NCI-H526 treated with DMSO at 0.1 percent for 48 hours (cell line): ENCODE measurements around the gene PLA2G4A.
"Not testable (repeated sequence)": the region's sequence is repeated elsewhere in the genome, so short reads cannot be mapped to it uniquely, and the experiment has no call there.

Experiments used
- DNase-seq: peaks from one replicate; lab custom pipeline; 2025; lab: John Stamatoyannopoulos, UW

Gene PLA2G4A

GRCh38 chr1:186875896-186876835 lies 47.4 kb downstream of the PLA2G4A start:
- DNase-seq = peak; percentile 65

GRCh38 chr1:186878356-186878755 lies 49.6 kb downstream of the PLA2G4A start:
- DNase-seq = no peak

DNA sequence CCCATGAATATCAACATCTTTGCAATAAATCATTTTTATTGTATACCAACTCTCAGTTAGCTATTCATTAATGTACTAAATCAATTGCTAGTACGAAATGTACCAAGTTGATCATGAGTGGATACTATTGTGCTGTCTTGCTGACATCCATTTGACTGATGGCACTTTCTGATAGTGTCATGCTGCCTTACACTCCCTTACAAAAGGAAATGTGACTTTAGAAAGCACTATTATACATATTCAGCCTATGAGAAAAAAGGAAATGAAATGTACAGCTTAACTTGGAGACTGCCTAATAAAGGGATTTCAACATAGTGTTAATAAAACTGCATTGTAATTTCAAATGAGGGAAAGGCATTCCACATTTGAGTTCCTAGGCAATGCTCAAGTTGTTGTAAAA lies 52.2 kb downstream of the PLA2G4A start:
- no peak for DNase-seq

GRCh38 chr1:186882372-186883134 lies 53.8 kb downstream of the PLA2G4A start:
- no peak for DNase-seq

DNA sequence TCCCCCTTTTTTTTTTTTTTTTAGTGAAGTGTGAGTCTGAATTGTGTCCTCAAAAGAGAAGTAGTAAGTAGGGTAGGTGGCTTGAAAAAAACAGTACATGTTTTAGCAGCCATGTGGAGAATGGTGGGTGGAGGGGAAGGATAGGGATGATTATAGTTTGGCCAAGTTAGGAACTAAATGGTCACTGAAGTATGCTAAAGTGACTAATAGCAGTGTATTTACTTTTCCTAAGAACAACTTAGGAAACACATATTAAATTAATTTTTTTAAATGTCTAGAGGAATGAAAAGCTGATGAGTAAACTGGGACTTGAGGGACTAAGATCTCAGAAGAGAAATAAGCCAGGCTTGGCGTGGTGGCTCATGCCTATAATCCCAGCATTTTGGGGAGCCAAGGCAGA lies 55.5 kb downstream of the PLA2G4A start:
- DNase-seq = no peak

DNA sequence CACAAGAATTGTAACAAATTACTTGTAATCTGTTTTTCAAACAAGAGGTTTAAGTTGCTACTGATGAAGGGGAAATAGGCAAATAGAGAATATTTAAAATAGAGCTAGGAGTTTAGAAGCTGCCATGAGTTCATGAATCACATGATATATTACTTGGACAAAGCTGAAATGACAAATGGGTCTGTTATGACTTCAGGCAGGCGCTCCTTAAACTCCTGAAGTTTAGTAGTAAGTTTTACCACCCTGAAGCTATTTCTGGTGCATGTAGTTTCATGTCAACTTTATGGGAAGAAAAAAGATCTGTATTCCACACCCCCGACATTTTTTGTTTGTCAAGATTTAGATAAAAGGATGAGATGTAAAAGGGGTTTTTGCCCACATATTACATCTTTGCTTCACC lies 58.5 kb downstream of the PLA2G4A start:
- DNase-seq = no peak

DNA sequence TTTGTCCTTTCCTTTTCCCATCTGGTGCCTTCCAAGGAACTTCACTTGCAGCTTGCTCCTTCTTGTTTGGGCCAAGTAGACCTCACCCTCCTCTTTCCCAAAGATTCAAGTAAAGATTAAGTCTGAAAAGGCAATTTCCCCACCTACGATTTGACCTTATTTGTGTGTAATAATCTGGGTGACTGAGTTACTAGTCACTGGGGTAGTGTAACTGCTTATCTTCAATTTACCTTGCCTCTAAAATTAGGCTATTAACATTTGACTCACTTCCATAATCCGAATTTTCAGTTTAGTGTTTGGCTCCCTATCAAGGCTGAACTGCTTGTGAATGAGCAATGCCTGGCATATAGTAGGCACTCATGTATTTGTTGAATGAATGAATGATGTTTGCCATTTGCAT lies 59.6 kb downstream of the PLA2G4A start:
- no peak for DNase-seq

DNA sequence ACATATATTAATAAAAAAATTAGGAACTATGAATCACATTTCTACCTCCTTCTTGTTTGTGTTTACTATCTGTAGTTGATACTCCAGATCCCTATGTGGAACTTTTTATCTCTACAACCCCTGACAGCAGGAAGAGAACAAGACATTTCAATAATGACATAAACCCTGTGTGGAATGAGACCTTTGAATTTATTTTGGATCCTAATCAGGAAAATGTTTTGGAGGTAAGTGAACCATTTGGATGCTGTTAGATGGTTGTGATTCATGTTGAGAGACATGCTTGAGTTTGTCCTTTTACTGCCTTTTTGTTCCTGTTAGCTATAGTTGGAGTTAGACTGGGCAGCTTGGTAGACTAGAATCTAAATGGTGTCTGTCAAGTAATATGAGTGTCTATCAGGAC lies 64.2 kb downstream of the PLA2G4A start:
- DNase-seq = no peak

GRCh38 chr1:186894415-186894814 lies 65.7 kb downstream of the PLA2G4A start:
- DNase-seq = no peak

- DNase-seq = no peak
These were observed 67.5 kb downstream of the PLA2G4A start for GRCh38 chr1:186896211-186896610.

GRCh38 chr1:186897008-186897407 lies 68.3 kb downstream of the PLA2G4A start:
- no peak for DNase-seq

DNA sequence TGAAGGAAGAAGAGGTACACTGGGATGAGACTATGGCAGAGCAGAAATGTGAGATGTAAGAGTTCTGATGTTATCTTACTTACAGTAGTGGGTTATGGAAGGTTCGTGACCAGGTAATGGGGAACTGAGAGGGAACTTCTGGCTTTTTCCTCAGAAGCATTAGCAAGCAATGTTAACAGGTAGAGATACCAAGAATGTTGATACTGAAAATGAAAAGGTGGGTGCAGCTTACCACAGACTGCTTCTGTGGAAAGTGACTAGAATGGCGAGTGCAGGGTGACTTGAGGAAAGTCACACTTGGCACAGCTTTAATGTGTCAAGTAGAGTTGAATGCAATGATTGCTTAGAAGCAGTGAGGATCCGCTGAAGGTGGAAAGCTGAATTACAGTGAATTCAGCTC lies 70.8 kb downstream of the PLA2G4A start:
- DNase-seq = no peak

DNA sequence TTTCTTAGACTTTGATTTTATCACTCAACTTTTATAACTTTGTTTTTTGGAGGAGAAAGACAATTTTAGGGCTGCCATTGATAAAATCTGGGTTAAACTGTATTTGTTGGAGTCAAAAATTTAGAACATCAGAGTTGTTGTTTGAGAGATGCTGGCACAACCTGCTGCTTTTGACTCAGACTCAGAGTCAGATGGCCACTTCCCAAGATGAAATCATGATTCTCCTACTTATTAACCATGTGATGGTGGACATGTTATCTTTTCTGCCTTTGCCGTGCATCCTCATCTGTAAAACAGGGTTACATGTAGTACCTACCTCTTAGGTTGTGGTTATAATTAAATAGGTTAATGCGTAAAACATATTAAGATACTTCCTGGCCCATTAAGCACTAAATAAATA lies 71.2 kb downstream of the PLA2G4A start:
- no peak for DNase-seq

DNA sequence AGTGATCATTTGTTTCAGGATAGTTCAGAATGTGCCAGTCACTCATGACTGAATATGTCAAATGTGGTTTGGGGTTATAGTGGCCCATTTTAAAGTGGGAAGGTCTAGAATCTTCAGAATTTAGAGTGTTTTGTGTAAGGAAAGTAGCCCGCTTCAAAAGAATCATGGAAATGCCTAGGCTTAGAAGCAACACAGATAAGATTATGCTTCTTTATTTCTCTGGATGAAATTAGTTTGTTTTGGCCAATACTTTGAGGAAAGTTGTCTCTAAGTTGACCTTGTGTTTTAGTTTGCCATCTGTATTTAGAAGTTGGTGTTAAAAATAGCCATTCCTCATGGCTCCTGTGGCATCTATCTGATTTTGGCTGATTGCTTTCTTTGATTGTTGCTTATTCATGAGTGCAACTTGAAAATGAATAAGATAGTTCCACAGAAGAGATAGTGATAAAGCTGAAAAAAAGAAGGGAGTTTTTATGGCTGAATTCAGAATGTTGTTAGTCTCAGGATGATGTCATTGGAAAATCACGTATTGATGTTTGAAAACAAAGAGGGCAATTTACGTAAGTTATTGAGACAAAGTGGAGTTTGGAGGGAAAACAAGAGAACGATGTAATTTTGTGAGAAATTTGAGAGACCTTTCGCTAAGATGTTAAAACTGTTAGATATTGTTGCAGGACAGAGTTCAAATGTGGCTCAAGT lies 71.9 kb downstream of the PLA2G4A start:
- DNase-seq = no peak

DNA sequence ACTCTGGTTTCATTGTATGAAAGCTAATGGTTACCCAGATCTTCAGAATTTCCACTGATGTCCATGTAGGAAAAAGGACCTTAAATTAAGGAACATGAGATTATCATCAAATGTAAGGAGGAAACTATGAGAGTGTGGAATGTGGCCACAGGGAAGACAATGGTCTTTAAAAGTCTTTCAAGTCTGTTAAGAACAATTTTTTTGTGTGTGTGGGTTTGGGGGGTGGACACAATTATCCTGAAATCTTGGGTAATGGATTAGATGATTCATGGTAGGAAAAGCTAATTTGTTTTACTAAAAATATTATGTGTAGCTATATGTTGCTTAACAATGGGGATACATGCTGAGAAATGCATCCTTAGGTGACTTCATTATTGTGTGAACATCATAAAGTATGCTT lies 72.9 kb downstream of the PLA2G4A start:
- DNase-seq = no peak

DNA sequence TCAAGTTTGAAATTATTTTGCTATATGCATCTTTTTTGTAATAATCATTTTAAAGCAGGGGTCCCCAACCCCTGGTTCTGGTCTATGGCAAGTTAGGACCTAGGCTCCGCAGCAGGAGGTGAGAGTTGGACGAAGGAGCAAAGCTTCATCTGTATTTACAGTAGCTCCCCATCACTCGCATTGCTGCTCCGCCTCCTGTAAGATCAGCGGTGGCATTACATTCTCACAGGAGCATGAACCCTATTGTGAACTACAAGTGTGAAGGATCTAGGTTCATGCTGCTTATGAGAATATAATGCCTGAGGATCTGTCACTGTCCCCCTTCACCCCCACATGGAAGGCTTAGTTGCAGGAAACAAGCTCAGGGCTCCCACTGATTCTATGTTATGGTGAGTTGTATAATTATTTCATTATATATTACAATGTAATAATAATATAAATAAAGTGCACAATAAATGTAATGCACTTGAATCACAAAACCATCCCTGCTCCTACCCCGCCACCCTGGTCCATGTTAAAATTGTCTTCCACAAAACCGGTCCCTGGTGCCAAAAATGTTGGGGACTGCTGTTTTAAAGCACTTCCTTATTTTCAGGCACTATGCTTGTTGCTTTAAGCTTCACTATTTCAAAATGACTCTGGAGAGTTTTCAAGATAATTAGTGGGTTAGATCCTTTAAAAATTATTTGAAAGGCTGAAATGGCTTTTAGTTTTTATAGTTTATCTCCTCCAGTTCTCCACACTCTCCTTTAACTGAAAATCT lies 74.8 kb downstream of the PLA2G4A start:
- DNase-seq = no peak

DNA sequence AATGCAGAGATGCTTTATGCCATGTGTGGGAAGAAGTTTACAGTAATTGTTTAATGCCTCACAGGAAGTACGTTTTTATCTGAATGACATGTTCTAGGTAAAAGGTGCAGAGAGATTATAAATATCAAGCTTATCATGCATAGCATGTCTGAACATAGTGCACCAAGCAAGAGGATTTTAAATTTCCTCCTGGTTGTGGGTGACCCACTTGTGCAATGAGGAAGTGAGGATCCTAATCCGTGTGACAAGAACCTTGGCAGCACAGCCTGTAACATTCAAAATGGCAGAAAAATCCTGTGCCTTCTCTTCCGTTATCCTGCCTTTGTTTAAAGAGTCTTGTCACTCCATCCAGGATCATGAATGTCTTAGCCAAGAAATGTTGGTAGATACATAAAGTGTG lies 75.6 kb downstream of the PLA2G4A start:
- no peak for DNase-seq

- no peak for DNase-seq
These were observed 76.8 kb downstream of the PLA2G4A start for GRCh38 chr1:186905561-186905960.

DNA sequence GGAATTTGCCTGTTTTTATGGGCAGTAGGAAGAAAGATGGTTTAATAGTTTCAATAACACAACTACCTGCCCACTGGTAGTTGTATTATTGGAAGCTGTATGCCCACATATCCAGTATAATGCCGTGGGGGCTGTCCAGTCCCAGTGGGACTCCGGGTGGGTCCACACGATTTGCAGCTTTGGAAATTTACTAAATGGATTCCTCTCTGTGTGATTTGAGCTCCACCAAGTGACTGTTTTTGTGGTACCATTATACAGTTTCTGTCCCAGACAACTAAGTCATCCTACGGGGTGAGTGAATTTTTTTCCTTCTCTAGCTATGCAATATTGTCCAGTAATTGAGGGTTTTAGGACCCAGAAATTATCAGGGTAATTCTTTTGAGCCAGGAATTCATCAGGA lies 86.8 kb downstream of the PLA2G4A start:
- DNase-seq = no peak

DNA sequence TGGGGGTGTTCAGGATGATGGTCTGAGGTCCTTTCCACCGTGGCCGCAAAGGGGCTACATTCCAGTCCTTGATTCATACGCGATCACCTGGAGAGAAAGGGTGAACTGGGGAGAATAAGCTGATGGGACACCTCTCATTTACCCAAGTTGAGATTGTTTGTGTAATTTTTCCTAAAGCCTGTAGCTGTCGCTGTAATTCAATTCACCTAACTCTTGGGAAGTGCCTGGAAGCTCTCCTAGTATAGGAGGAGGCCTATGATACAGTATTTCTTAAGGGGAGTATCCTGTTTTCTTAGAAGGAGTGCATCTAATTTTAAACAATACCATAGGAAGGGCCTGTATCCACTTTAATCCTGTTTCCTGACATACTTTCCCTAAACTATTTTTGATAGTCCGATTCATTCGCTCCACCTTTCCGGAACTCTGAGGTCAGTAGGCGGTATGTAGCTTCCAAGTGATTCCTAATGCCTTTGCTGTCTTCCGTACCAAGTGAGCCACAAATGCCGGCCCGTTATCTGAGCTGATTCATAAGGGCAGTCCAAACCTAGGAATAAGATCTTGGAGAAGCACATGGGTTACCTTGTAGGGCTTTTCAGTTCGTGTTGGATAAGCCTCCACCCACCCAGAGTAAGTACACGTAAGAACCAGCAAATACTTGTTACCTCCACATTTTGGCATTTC lies 88.5 kb downstream of the PLA2G4A start:
- DNase-seq = not testable (repeated sequence)

GRCh38 chr1:186921386-186921785 lies 92.6 kb downstream of the PLA2G4A start:
- not testable (repeated sequence) for DNase-seq
